Natural killer cell (primary cell): Measurements from ENCODE around the gene MAST4. TPM values are rescaled to one million over a fixed set of nuclear protein-coding genes. Genes with fewer than 3 reads are reported as not detected.
A peak's percentile ranks its signal among the peaks of the same experiment; 100 is the strongest.

Experiments
- ATAC-seq, 3 donors: fragments of 150-1000 bp in 2 of 3; fragments of 200-7000 bp in 1 of 3; cut with Tn5 transposase; 1 replicate in 1 of 3; 2 replicates in 2 of 3; pipeline ENCODE4 v1.10.0; 2021; ENCODE audit warnings: mild to moderate bottlenecking in 2 of 3, moderate library complexity in 2 of 3
- DNase-seq, 2 donors: peaks; one replicate each; pipeline versions ENCODE4 v3.0.0 to v3.0.0-alpha.2; 2013 to 2021; ENCODE audit warnings: mixed read lengths in 1 of 2
- H3K27ac ChIP-seq: one replicate; pipeline ENCODE4 v1.5.1; 2013; ENCODE audit warnings: mild to moderate bottlenecking, low read length
- H3K27me3 ChIP-seq: one replicate; pipeline ENCODE4 v1.6.1; 2013; ENCODE audit warnings: low read length; ENCODE audit not compliant: control insufficient read depth, insufficient read depth
- H3K36me3 ChIP-seq: one replicate; pipeline ENCODE4 v1.6.1; 2013; ENCODE audit warnings: low read length; ENCODE audit not compliant: control insufficient read depth, insufficient read depth
- H3K4me1 ChIP-seq: one replicate; pipeline ENCODE4 v1.6.1; 2013; ENCODE audit warnings: low read length; ENCODE audit not compliant: control insufficient read depth, insufficient read depth
- H3K4me3 ChIP-seq: one replicate; pipeline ENCODE4 v1.5.1; 2013; ENCODE audit warnings: low read length
- H3K9me3 ChIP-seq: one replicate; pipeline ENCODE4 v1.6.1; 2013; ENCODE audit warnings: low read length; ENCODE audit not compliant: control insufficient read depth, insufficient read depth
- H3K27ac Mint-ChIP-seq, 2 donors: one replicate each; pipeline ENCODE4 v1.8.0; 2022; ENCODE audit warnings: mild to moderate bottlenecking in 2 of 2, mixed read lengths in 2 of 2, moderate library complexity in 1 of 2
- H3K27me3 Mint-ChIP-seq, 2 donors: one replicate each; pipeline ENCODE4 v1.8.0; 2022; ENCODE audit warnings: low read depth in 2 of 2, mixed read lengths in 2 of 2
- H3K36me3 Mint-ChIP-seq: one replicate; pipeline ENCODE4 v1.8.0; 2022; ENCODE audit warnings: mixed read lengths
- H3K4me1 Mint-ChIP-seq, 2 donors: one replicate each; pipeline ENCODE4 v1.8.0; 2022; ENCODE audit warnings: mixed read lengths in 2 of 2
- H3K4me3 Mint-ChIP-seq: one replicate; pipeline ENCODE4 v1.8.0; 2022; ENCODE audit warnings: mild to moderate bottlenecking, moderate library complexity, mixed read lengths
- H3K9me3 Mint-ChIP-seq, 2 donors: one replicate each; pipeline ENCODE4 v1.8.0; 2022; ENCODE audit warnings: mixed read lengths in 2 of 2
- WGBS: methylation state at CpG from one replicate; pipeline ENCODE4 v1.1.7; 2013; ENCODE audit warnings: missing lambda C conversion rate; ENCODE audit not compliant: insufficient coverage; 5-methylcytosine and 5-hydroxymethylcytosine counted together
- intact Hi-C: fragments of 100-400 bp; cut with micrococcal nuclease; formaldehyde crosslinking; loops from one replicate; pipeline ENCODE4 v1.14.2; 2022
- total RNA-seq, 4 donors: library from RNA; stranded (reverse); fragments of 120-200 nt in 1 of 4; gene quantifications; one replicate each; pipeline versions ENCODE4 v1.2.3 to v1.2.4, GENCODE V29; 2013 to 2022
- TF ChIP-seq, protein P1 (sequence below): fragments of 200-600 bp; IDR thresholded peaks from one replicate; pipeline ENCODE4 v1.8.0; 2022; ENCODE audit warnings: antibody characterized with exemption

The MAST4 gene
- total RNA-seq, 3 donors from 2014 or later (not counting 1 experiment from before 2014, with no cell fraction given) = 6.5 to 14.1 (median 12.7) TPM

- Histone ChIP-seq H3K9me3 (no peaks in the 10 kb centered on the region), H3K27me3 (no peaks in the 10 kb centered on the region), H3K4me1 (peaks cover 11% of the 10 kb centered on the region), H3K4me3 (peak overlapping the region; percentile 62), H3K27ac (peak overlapping the region; percentile 68), H3K36me3 (no peaks in the 10 kb centered on the region)
- DNase-seq = no peak
- intact Hi-C loops = no loop called here
- ATAC-seq = no peak
- 79% methylated on average over 4 of the region's 6 CpGs for WGBS
- H3K9me3 Mint-ChIP-seq = no peaks in the 10 kb centered on the region
- H3K36me3 Mint-ChIP-seq = no peaks in the 10 kb centered on the region
- peaks cover 23 to 29% of the 10 kb centered on the region in 2 donors for H3K4me1 Mint-ChIP-seq
- H3K27ac Mint-ChIP-seq = peak overlapping the region; percentile 88 to 92
- TF ChIP-seq, protein P1, sequence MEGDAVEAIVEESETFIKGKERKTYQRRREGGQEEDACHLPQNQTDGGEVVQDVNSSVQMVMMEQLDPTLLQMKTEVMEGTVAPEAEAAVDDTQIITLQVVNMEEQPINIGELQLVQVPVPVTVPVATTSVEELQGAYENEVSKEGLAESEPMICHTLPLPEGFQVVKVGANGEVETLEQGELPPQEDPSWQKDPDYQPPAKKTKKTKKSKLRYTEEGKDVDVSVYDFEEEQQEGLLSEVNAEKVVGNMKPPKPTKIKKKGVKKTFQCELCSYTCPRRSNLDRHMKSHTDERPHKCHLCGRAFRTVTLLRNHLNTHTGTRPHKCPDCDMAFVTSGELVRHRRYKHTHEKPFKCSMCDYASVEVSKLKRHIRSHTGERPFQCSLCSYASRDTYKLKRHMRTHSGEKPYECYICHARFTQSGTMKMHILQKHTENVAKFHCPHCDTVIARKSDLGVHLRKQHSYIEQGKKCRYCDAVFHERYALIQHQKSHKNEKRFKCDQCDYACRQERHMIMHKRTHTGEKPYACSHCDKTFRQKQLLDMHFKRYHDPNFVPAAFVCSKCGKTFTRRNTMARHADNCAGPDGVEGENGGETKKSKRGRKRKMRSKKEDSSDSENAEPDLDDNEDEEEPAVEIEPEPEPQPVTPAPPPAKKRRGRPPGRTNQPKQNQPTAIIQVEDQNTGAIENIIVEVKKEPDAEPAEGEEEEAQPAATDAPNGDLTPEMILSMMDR = no peak
- peaks cover 0 to 8% of the 10 kb centered on the region in 2 donors for H3K27me3 Mint-ChIP-seq
- peak overlapping the region; percentile 95 for H3K4me3 Mint-ChIP-seq
These were observed 406.9 kb downstream of the MAST4 start for GRCh38 chr5:67002832-67003684.

DNA sequence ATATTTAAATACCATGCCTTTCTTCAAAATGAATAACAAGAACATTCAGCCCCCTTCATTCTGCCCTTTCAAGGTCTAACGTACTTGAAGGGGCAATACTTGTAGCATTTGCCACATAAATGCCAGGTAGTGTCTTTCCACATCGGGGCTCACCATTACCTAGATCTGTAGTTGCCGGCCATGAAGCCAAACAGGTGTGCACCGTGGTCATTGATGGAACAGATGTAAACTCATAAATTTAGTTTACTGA is 407.4 kb downstream of the MAST4 start:
- H3K27ac ChIP-seq = peak overlapping the region; percentile 68
- no peaks in the 10 kb centered on the region for H3K9me3 ChIP-seq
- H3K4me3 Mint-ChIP-seq = peak overlapping the region; percentile 95
- no peaks in the 10 kb centered on the region for H3K27me3 ChIP-seq
- peak overlapping the region; percentile 62 for H3K4me3 ChIP-seq
- TF ChIP-seq, protein P1 = no peak
- H3K36me3 ChIP-seq = no peaks in the 10 kb centered on the region
- peaks cover 23 to 29% of the 10 kb centered on the region in 2 donors for H3K4me1 Mint-ChIP-seq
- no peaks in the 10 kb centered on the region for H3K9me3 Mint-ChIP-seq
- DNase-seq = no peak
- WGBS = 2% methylated on average over 4 of the region's 4 CpGs
- no peak for ATAC-seq
- intact Hi-C loops = no loop called here
- peaks cover 0 to 8% of the 10 kb centered on the region in 2 donors for H3K27me3 Mint-ChIP-seq
- peaks cover 11% of the 10 kb centered on the region for H3K4me1 ChIP-seq
- H3K27ac Mint-ChIP-seq = peak overlapping the region; percentile 88 to 92
- no peaks in the 10 kb centered on the region for H3K36me3 Mint-ChIP-seq

DNA sequence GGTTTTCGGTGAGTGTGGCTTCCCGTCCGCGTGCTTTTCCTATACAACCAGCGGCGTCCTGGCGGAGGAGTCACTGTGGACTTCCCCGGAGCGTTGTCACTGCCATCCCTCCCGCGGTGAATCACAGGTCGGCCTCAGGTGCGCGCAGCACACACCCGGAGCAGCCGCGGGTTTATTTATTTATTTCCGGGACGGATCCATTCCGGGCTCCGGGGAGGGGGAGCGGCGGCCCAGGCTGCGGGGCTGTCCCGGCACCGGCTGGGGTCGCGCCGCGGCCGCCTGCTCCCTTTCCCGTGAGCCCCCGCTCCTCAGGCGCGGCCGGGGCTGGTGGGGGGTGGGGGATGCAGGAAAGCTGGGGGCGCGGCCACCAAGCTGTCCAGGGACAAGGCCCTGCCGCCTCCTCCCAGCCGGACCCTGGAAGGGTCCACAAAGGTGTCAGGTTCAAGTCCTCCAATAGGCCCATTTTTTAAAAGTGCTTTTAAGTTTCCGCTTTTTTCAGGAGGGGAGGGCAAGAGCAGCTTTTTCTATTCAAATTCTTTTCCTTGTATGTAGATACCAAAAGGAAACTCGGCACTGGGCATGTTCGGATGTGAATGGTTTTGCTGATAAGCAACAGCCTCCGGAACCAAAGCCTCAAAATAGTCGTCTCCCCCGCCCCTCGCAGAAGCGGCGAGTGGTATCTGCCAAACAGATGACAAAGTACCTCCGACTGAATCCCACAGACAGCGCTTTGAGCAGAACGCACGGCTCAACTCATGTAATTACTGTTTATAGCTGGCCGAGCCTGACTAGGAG is 407.9 kb downstream of the MAST4 start:
- Mint-ChIP-seq H3K4me3 (peak overlapping the region; percentile 95), H3K36me3 (no peaks in the 10 kb centered on the region), H3K27ac (peak overlapping the region; percentile 88 to 92), H3K4me1 (peaks cover 23 to 34% of the 10 kb centered on the region in 2 donors), H3K27me3 (peaks cover 0 to 7% of the 10 kb centered on the region in 2 donors), H3K9me3 (no peaks in the 10 kb centered on the region)
- Histone ChIP-seq H3K27ac (peak overlapping the region; percentile 75), H3K9me3 (no peaks in the 10 kb centered on the region), H3K36me3 (no peaks in the 10 kb centered on the region), H3K4me3 (peak overlapping the region; percentile 62), H3K27me3 (no peaks in the 10 kb centered on the region), H3K4me1 (peaks cover 11% of the 10 kb centered on the region)
- intact Hi-C loops = no loop called here
- TF ChIP-seq, protein P1 = no peak
- WGBS = 0% methylated on average over 53 of the region's 54 CpGs
- DNase-seq = peak; percentile 75 to 93
- peak; percentile 81 to 89 (median 84) for ATAC-seq
